GM18511 (cell line): ENCODE measurements around the gene PPP1R2.
A peak's percentile ranks its signal among the peaks of the same experiment; 100 is the strongest.

ENCODE experiments used
- ATAC-seq: cut with Tn5 transposase; IDR thresholded peaks from one replicate; pipeline ENCODE4 v1.9.1; 2021; ENCODE audit warnings: mild to moderate bottlenecking, moderate library complexity; ENCODE audit not compliant: unreplicated experiment

The PPP1R2 gene

DNA sequence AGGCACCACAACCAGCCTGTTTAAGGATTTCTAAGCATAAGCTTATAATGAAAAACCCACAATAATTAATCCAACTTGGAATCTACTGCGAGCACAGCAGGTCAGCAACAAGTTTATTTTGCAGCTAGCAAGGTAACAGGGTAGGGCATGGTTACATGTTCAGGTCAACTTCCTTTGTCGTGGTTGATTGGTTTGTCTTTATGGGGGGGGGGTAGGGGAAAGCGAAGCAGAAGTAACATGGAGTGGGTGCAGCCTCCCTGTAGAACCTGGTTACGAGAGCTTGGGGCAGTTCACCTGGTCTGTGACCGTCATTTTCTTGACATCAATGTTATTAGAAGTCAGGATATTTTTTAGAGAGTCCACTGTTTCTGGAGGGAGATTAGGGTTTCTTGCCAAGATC is 25.5 kb upstream of the PPP1R2 start:
- no peak for ATAC-seq

DNA sequence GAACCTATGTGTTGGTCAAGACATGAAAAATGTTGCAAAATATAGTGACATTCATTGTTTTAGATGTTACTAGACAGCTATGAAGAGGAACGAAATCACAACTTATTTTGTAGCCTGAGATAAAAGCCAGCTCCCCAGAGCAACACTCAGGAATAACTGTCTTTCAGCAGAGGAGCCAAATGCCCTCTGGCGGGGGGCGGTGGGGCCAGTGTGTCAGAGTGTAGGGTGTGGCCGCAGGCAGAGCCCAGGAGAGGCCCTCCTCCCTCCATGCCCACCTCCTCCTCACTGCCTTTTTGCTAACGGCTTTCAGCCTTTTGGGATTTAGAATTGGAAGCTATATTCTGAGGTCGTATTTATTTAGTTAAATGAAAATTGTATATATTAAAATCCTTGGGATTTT is 23.7 kb upstream of the PPP1R2 start:
- ATAC-seq, result no peak

DNA sequence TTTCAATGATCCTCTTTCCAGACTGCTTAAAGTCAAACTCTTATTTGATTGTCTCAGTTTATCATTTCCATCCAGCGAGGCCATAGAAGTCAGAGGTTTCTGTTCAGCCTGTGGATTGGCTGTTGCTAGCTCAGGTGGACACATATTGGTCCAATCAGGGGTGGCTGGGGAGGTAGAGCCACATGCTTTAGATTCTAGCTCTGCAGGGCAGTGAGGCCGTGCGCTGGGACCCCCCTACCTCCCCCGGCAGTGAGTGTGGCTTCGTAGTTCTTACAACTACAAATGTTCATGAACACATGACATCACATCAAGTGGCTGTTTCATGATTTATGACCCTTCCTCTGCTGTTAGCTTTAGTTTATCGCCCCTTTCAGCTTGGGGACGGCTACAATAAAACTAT is 22.6 kb upstream of the PPP1R2 start:
- ATAC-seq, result no peak

DNA sequence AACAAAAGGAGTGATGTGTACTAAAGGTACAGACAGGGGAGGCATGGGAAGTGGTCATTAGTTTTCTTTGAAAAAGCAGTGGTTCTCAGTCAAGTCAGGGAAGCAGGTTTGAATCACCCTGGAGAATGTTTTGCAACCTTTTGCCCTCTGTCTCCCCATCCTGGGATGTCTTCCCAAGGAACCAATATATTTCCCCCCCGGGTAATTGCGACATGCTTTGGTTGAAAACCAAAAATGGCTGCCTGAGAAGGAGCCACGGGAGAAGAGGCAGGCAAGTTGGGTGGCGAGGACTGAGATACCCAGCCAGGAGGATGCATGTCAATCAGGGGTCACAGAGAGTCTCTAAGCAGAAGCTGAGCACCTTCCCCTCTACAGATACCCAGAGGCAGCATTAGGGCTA is 20.2 kb upstream of the PPP1R2 start:
- no peak for ATAC-seq

DNA sequence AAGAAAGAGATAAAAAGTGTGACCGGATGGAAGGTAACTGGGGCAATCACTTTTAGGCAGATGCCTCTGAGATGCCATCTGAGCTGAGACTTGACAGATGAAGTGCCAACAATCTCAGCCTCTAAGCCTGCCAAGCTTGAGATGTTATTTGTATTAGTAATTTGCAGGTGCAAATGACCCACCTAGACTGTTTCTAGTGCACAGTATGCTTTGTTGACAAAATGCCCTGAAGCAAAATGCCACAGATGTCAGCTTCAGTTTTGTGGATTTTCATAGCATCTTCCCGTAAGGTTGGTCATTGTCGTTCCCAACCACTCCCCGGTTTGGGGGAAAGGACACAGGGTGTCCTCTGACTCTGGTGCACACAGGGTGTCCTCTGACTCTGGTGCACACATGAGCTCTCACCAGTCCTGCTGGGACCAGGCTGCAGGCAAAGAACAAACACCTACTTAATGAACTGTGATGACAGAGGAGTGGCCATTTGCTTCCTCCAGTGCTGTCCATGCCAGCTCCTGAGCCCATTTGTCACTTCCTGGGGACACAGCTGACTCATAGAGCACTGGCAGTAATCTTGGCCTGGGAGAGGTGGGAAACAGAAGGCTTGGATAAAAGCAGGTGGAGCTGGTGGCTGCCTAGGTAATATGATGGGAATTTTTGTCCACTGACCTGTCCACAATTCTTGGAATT is 16.7 kb upstream of the PPP1R2 start:
- no peak for ATAC-seq

DNA sequence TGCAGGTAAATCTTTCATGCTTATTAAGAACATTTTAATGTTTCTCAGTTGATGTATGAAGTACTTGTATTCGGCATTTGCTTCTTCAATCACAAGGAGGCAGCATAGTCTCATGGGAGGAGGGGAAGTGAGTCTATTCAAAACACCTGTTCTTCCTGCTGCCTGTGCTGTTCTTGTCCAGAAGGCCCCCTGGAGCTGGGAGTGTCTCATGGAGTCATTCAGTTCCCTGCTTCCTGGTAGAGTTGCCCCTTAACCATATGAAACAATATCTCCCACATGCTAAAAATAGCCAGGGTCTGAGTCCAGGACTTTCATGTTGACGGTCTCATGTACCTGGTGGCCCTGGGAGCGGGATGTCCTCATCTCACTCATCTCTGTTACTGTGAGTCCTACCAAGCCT is 15.5 kb upstream of the PPP1R2 start:
- no peak for ATAC-seq

DNA sequence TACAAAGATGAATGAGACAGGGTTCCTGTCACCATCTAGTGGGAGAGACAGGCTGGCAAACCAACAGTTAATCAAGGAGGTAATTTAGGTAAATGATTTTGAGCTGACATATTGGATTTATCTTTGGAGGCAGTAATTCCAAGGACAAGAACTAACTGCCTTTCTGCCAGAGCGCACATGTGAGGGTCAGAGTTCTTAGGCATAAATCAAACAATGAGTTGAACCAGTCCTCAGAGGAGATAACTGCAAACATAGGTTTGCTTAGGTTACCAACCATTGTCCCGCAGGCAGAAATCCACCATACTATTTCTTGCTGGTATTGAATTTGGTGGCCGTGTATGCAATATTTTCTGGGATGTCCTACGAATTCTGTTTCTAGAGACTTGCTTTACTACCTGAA is 14.2 kb upstream of the PPP1R2 start:
- no peak for ATAC-seq

DNA sequence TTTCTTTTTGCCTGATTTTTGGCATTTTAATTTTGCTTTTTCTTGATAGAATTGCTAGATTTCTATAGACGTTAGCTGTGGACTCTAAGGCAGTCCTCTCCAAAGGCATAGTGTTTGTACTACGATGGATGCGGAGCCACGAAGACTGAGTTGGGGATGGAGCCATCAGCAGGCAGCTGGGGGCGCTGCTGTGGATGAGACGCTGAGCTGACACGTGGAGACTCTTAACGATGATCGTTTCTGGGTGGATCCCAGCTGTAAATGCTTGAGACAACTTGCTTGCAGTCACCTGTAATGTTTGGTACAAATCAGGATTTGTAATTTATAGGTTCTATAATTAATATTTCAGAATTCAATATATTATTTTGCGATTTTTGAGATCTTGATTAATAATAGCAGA is 13.3 kb upstream of the PPP1R2 start:
- no peak for ATAC-seq

DNA sequence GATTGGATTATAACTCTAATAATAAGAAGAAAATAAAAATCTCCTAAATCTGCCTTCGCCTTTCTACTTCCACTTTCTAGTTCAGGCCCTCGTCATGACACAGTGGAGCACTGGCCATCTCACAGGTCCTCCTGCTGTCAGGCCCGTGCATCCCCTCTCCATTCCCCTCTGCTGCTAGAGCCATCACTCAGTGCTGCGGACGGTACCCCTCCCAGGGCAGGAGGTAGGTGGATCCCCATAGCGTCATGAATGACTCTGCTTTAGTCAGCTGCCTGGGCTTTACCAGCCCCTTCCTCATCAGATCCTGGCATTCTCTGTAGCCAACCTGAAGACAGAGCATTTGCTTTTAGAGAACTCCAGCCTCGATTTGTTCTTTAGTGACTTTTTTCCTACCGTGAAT is 12.0 kb upstream of the PPP1R2 start:
- ATAC-seq, result no peak

DNA sequence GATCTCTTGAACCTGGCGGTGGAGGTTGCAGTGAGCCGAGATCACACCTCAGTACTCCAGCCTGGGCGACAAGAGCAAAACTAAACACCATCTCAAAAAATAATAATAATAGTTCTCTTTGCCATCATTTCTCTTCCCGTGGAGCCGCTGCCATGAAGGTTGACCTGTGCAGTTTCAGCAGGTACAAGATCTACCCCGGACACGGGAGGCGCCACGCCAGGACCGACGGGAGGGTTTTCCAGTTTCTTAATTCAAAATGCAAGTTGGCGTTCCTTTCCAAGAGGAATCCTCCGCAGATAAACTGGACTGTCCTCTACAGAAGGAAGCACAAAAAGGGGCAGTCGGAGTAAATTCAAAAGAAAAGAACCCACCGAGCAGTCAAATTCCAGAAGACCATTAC is 11.3 kb upstream of the PPP1R2 start:
- ATAC-seq, result no peak

DNA sequence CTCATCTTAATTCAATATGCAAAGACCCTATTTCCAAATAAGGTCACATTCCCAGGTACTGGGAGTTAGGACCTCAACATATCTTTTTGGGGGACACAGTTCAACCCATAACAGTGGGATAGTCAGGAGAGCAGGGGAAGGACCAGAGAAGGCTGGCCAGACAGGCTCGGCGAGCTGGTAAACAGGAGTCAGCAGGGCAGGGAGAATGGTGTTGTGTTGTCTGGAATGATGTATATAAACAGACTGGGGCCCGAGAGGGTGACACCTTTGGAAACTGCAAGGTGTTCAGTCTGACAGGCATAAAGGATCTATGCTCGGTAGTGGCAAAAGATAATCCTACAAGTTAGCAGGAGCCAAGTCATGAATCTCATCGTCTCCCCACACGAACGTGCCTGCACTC is 10.1 kb upstream of the PPP1R2 start:
- ATAC-seq, result no peak

DNA sequence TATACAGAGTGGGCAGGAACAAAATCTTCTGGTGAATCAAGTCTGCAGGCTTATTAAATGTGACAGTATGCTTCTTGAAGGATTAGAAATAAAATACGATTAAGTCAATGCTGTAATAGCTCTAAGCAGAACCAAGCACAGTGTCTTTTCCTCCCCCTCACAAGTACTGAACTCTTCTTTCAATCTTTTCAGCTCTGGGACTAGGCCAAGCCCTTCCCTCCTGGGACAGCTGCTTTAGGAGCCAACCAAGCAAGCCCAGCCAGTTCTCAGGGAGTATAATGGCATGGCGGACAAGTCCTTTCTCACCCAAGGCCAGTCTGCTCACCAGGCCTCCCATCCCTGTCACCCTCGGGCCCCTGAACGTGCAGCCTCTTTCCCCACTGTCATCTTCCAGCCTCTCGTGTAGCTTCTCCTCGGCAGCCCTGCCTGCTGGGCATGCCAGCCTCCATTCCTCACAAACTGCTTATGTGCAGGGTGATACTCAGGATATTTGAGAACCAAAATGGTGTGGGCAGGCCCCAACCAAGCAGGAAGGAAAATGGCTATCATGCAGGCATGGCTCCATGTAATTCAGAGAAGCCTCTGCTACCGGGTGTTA is 8.4 kb upstream of the PPP1R2 start:
- ATAC-seq, result no peak

DNA sequence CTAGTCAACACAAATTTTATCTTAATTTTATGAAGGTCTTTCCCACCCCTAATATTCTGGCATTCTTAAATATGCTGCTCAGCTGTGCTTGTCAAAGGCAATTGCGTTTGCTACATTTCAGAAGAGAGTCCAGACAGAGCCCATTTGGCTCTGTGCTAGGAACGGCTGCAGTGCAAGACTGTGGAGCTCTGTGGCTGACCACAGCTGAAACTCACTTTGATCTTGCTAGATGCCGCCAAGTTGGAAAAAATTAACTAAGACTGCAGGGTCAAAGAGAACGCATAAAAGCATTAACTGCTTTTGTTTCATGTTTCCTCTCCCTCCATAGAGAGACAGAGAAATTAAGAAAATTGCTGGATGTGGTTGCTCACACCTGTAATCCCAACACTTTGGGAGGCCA is 7.6 kb upstream of the PPP1R2 start:
- ATAC-seq, result peak; percentile 59

DNA sequence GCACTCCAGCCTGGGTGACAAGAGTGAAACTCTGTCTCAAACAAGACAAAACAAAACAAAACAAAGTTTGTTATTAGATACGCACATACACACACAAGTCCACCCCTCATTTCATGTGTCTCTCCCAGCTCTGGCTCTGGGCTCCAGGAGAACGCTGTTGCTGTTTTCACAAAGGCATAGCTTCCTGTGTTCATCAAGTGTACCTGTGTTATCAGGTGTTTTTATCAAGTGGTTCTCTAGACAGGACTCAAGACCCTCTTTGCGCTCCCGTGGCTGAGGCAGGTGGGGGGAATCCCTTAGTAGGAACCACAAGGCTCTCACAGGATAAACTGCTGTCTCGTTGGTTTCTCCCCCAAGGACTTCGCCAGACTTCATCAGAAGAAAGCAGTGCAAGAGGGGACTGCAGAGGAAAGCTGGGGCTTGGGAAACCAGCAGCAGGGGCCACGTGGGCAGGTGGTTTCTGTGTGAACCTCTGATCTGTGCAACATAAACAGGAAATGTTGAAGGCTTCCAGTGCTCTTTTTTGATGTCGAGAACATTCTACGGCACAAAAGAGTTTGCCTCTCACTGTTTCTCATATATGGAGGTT is 6.9 kb upstream of the PPP1R2 start:
- peak; percentile 79 for ATAC-seq

DNA sequence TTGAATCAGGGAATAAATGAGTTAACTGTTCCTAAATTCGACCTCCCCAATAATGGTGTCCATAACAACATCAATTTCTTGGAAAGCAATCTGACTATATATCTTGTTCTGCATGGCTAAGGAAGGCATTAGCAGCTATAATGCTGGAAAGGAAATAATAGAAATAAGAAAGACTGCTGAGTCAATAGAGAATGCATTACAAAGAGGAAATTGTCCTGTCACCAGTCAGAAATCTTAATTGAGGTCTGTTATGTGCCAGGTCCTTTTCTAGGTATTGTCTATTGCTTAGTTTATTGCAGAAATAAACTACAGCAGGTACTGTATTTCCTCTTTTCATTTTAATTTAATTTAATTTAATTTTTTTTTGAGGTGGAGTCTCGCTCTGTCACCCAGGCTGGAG is 5.9 kb upstream of the PPP1R2 start:
- ATAC-seq, result no peak

DNA sequence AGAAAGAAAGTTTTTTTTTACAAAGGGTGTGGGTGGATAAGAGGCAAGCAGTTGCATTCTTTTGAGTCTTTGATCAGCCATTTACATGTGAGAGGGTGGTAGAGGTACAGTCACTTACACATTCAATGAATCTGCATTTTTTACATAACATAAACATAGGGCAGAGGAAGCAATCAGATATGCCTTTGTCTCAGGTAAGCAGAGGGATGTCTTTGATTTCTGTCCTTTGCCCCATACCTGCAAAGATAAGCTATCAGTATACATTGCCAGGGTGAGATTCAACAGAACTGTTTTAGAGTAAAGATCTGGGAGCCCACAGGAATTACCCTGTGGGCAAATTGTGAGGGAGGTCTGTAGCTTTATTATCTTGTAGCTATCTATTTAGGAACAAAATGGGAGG is 5.4 kb upstream of the PPP1R2 start:
- ATAC-seq, result no peak

DNA sequence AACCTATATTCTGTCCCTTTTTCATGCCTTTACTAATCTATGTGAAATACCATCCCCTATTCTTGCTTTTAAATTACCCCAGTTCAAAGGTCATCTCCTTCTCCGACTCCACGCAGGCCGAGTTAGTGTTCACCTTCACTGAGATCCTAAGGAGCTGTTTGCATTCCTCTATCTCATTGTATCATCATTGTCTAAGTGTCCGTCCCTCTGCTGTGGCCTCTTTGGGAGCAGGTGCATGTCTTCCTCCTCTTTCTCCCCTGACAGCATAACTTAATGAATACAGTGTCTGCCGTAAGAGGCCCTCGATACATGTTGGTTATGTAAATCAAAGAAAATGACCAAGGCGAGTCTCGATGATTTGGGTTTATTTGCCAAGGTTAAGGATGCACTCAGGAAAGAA is 4.9 kb upstream of the PPP1R2 start:
- ATAC-seq, result no peak

DNA sequence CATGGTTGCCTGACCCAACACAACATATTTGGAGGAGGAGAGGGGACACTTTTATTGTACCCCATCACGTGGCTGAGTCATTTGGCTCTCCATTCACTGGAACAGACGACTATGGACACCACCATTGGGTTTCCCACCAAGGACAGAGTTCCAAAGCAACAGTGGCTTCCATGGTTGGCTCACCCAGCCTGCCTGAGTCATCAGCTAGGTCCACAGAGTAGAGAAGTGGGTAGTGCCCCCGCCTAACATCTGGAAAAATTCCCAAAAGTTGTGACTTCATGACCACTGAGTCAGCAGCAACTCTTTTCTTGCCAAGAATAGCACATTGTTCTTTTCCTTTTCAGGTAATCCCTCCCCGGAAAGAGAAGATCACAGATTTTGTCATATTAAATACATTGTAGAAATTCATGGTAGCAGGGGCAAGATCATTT is 3.0 kb upstream of the PPP1R2 start:
- no peak for ATAC-seq

DNA sequence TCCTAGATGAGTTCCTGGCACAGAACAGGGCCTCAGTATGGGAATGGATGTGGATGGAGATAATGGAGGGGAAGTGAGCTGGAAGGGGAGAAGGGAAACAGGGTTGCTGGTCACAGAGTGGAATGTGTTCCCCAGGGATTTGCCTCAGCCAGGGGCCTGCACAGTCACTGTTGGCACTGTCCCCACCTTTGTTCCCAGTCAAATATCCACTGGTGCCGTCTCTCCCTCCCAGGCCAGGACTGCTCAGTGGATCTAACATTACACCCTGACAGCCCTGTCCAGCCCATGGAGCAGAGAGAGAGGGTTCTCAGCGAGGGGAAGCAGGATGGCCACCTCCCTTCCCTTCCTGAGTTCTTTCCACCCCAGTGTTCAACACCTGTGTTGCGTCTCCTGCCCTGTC is 1.5 kb upstream of the PPP1R2 start:
- no peak for ATAC-seq

DNA sequence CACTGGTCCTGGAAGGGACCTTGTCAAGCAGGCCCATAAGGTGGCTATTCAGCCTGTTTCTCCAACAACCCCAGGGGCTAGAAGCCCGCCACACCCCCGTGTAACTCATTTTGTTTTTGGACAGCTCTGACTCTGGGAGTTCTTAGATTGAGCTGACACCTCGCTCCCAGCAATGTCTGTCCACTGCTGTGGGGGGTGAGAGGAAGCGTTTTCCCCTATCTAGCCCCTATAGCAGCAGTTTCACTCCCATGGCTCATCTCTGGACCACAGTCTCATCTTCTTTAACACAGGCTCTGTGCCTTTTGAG is 1.1 kb upstream of the PPP1R2 start:
- ATAC-seq, result no peak

DNA sequence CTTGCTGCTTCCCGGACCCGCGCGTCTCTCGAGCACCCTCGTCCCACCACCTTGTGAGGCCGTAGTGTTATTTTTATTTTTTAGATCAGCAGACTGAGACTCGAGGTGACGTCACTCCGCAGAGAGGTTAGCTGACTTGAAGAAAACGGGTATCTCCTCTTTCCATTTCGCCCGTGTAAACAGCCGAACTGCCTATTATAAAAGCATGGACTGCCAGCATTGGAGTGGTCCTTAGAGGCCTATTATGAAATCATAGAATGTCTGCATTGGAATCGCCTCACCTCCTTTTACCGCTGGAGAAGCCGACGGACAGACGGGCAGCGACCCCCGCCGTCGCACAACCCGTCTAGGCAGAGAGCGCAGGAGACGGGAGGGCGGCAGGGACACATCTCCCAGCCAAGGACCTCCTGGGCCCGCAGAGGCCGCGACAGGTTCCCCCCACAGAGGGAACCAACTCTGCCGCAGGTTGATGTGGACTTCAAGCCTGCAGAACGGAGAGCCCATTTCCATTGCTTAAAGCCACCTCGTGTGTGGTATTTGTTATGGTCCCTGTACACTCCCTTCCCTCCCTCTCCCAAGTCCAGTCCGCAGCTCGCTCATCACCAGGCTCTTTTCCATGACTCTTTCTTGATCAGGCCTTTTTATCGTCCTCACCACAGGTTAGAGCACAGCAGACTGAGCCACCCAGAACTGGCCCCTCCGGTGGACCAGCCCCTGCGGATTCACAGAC is 540 bp upstream of the PPP1R2 start:
- ATAC-seq, result peak; percentile 23

DNA sequence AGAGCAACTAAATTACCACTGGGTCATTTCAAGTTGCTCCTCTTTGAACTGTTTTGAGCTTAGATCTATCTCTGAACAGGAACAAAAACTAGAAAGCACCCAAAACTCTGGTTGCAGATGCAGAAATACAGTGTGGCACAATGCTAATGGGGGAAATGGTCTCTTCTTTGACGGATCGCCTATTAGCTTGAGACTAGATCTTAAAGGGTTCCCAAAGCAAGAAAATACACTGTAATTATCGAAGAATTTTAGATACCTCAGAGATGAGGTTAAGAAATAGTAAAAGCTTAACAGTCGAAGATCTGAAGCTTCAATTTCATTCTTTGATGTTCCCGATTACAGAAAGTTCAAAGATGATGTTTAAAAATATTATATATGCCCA is 818 bp downstream of the PPP1R2 start:
- peak; percentile 25 for ATAC-seq
